DMS79 (cell line): ENCODE results near the gene ARHGEF7.
A peak's percentile ranks its signal among the peaks of the same experiment; 100 is the strongest.

Experiments
- DNase-seq: peaks from one replicate; lab custom pipeline; 2025; lab: John Stamatoyannopoulos, UW

ARHGEF7 gene

GRCh38 chr13:111111376-111111937, 3.7 kb upstream of the ARHGEF7 start:
- DNase-seq: no peak

- DNase-seq: no peak
These were observed 2.9 kb upstream of the ARHGEF7 start for GRCh38 chr13:111112196-111112595.

GRCh38 chr13:111114362-111115060, 599 bp upstream of the ARHGEF7 start:
- peak; percentile 59 for DNase-seq

GRCh38 chr13:111115965-111116521, 933 bp downstream of the ARHGEF7 start:
- peak; percentile 34 for DNase-seq

- no peak for DNase-seq
These were observed 1.7 kb downstream of the ARHGEF7 start for GRCh38 chr13:111116856-111117255.

GRCh38 chr13:111117289-111117688, 2.2 kb downstream of the ARHGEF7 start:
- no peak for DNase-seq

GRCh38 chr13:111117961-111118360, 2.9 kb downstream of the ARHGEF7 start:
- DNase-seq: no peak

GRCh38 chr13:111118898-111119607, 3.9 kb downstream of the ARHGEF7 start:
- DNase-seq: no peak

- no peak for DNase-seq
These were observed 4.9 kb downstream of the ARHGEF7 start for GRCh38 chr13:111119966-111120365.

- DNase-seq: no peak
These were observed 5.3 kb downstream of the ARHGEF7 start for GRCh38 chr13:111120422-111120821.

GRCh38 chr13:111120913-111121312, 5.8 kb downstream of the ARHGEF7 start:
- DNase-seq: no peak

- DNase-seq: no peak
These were observed 6.4 kb downstream of the ARHGEF7 start for GRCh38 chr13:111121506-111121905.

- DNase-seq: no peak
These were observed 6.9 kb downstream of the ARHGEF7 start for GRCh38 chr13:111122056-111122455.

- no peak for DNase-seq
These were observed 7.5 kb downstream of the ARHGEF7 start for GRCh38 chr13:111122631-111123030.

- no peak for DNase-seq
These were observed 8.1 kb downstream of the ARHGEF7 start for GRCh38 chr13:111123221-111123620.

- no peak for DNase-seq
These were observed 8.5 kb downstream of the ARHGEF7 start for GRCh38 chr13:111123649-111124048.

GRCh38 chr13:111126509-111126908, 11.4 kb downstream of the ARHGEF7 start:
- DNase-seq: no peak

GRCh38 chr13:111129465-111130115, 14.5 kb downstream of the ARHGEF7 start:
- DNase-seq: no peak

- no peak for DNase-seq
These were observed 15.0 kb downstream of the ARHGEF7 start for GRCh38 chr13:111130116-111130508.

GRCh38 chr13:111131048-111131447, 15.9 kb downstream of the ARHGEF7 start:
- no peak for DNase-seq

- DNase-seq: no peak
These were observed 16.5 kb downstream of the ARHGEF7 start for GRCh38 chr13:111131611-111132010.

- DNase-seq: no peak
These were observed 17.8 kb downstream of the ARHGEF7 start for GRCh38 chr13:111132948-111133347.
